SU-DHL-6 (cell line): ENCODE measurements around the gene CA5A.

Experiments used
- EZH2phosphoT487 ChIP-seq: fragments of 200-600 bp; sonication (generic), shearing (Covaris generic); conservative IDR thresholded peaks from 2 replicates; pipeline ENCODE4 v1.6.1; 2018; ENCODE audit warnings: mild to moderate bottlenecking, antibody characterized with exemption, low read length, moderate library complexity, mixed read lengths
- TF ChIP-seq, protein P1 (sequence below): fragments of 200-600 bp; sonication (generic); IDR thresholded peaks from one replicate; pipeline ENCODE4 v1.5.1; 2017; ENCODE audit warnings: antibody characterized with exemption, mild to moderate bottlenecking, low read length, moderate library complexity; ENCODE audit not compliant: insufficient read depth, poor library complexity, severe bottlenecking

DNA sequence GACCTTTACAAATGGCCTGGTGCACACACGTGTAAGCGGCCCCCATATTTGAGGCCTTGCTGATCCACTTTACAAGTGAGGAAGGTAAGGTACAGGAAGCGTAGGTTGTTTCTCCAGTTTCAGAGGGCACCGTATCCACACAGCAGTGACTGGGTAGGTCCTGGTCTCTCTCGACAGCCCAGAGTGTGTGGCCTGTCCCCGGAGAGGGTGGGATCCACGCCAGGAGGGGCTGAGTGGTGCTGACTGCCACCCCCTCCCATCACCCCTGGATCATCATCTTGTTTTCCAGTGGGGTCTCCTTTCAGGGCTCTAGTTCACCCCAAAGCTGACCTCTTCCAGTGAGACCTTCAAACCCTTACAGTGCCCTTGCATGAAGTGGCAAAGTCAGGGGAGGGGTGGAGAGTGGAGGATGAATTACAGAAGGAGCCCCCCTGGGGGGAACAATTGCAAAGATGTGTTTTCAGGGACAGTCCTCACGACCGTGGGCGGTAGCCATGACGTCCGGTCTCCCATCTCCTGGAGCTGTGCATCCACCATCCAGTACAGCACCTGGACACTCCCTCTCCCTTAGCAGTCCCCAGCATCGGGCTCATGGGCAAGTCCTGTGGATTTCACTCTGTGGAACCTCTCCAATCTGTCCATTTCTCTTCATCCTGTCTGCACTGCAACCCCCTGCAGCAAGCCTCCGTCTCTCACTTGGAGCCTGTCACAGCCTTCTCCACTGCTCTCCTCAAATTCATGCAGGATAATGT, 10.4 kb upstream of the CA5A start:
- TF ChIP-seq, protein P1, sequence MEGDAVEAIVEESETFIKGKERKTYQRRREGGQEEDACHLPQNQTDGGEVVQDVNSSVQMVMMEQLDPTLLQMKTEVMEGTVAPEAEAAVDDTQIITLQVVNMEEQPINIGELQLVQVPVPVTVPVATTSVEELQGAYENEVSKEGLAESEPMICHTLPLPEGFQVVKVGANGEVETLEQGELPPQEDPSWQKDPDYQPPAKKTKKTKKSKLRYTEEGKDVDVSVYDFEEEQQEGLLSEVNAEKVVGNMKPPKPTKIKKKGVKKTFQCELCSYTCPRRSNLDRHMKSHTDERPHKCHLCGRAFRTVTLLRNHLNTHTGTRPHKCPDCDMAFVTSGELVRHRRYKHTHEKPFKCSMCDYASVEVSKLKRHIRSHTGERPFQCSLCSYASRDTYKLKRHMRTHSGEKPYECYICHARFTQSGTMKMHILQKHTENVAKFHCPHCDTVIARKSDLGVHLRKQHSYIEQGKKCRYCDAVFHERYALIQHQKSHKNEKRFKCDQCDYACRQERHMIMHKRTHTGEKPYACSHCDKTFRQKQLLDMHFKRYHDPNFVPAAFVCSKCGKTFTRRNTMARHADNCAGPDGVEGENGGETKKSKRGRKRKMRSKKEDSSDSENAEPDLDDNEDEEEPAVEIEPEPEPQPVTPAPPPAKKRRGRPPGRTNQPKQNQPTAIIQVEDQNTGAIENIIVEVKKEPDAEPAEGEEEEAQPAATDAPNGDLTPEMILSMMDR: no peak
- TF ChIP-seq EZH2phosphoT487: no peak
